Activated naive CD4-positive, alpha-beta T cell treated with anti-CD3 and anti-CD28 coated beads for 36 hours (primary cell): ENCODE data around the gene DAPL1. TPM values are rescaled to one million over a fixed set of nuclear protein-coding genes. Genes with fewer than 3 reads are reported as not detected.

Experiments used
- CTCF ChIA-PET: fragments of 350-600 bp; sonication (Branson Sonifier 250); formaldehyde crosslinking; loops from one replicate; lab custom pipeline; 2021; ENCODE audit warnings: antibody characterized with exemption; lab: Charles Lee
- DNase-seq: peaks from one replicate; pipeline ENCODE4 v3.0.0-alpha.2; 2020
- H3K27ac Mint-ChIP-seq: one replicate; pipeline ENCODE4 v1.8.0; 2021; ENCODE audit warnings: mild to moderate bottlenecking, mixed read lengths
- H3K27me3 Mint-ChIP-seq: one replicate; pipeline ENCODE4 v1.8.0; 2021; ENCODE audit warnings: low read depth, mixed read lengths
- H3K36me3 Mint-ChIP-seq: one replicate; pipeline ENCODE4 v1.8.0; 2021; ENCODE audit warnings: low read depth, mixed read lengths
- H3K4me1 Mint-ChIP-seq: one replicate; pipeline ENCODE4 v1.8.0; 2021; ENCODE audit warnings: low read depth, mixed read lengths
- H3K4me3 Mint-ChIP-seq: one replicate; pipeline ENCODE4 v1.8.0; 2021; ENCODE audit warnings: mild to moderate bottlenecking, moderate library complexity, mixed read lengths
- H3K9me3 Mint-ChIP-seq: one replicate; pipeline ENCODE4 v1.8.0; 2021; ENCODE audit warnings: mixed read lengths
- intact Hi-C: fragments of 100-400 bp; cut with micrococcal nuclease; formaldehyde crosslinking; loops from one replicate; pipeline ENCODE4 v1.15.1; 2023
- total RNA-seq, 2 experiments: library from RNA; stranded (reverse); gene quantifications; one replicate each; pipeline ENCODE4 v1.2.3, GENCODE V29; 2021

DAPL1 gene
- total RNA-seq, 2 experiments from 2014 or later: not detected

DNA sequence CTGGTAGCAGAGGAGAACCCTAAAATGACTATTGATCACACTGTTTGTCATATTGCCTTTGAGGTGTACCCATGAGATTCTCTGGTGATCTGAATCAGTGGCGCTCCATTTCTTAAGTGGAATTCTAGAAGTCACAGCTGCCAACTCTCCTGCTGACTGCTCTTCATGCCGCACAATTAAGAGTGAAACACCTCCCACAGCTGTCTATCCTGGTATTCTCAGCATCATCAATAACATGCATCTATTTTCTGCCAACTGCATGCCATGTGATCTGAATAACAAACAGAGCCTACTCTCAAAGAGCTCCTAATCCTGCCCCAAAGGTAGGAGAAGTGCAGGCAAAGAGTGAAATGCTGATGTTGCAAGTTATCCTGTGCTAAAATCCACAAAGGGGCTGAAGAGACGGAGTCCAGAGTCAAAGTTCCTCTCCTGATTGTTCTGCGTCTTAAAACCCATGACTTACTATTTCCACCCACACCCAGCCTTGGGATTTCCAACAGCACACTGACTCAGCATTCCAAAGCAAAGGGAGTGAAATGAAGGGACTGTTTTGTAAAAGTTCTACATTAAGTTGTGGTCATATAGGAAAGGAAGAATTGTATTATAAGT, 13.7 kb upstream of the DAPL1 start:
- H3K27ac Mint-ChIP-seq: no peak overlapping the region
- H3K4me1 Mint-ChIP-seq: no peaks in the 10 kb centered on the region
- H3K4me3 Mint-ChIP-seq: no peak overlapping the region
- H3K9me3 Mint-ChIP-seq: no peaks in the 10 kb centered on the region
- H3K36me3 Mint-ChIP-seq: no peaks in the 10 kb centered on the region
- intact Hi-C loops: no loop called here
- no peak for DNase-seq
- CTCF ChIA-PET: interaction anchor here (0.6 kb wide), 1 partner anchor 18 kb away, joined by 3 read pairs; no protein-coding TSS in a partner anchor
- peaks cover 11% of the 10 kb centered on the region for H3K27me3 Mint-ChIP-seq

- no peak overlapping the region for H3K4me3 Mint-ChIP-seq
- no peak overlapping the region for H3K27ac Mint-ChIP-seq
- peaks cover 11% of the 10 kb centered on the region for H3K27me3 Mint-ChIP-seq
- no peaks in the 10 kb centered on the region for H3K4me1 Mint-ChIP-seq
- intact Hi-C loops: no loop called here
- H3K9me3 Mint-ChIP-seq: no peaks in the 10 kb centered on the region
- CTCF ChIA-PET: interaction anchor here (0.6 kb wide), 1 partner anchor 28 kb away, joined by 3 read pairs; no protein-coding TSS in a partner anchor
- no peak for DNase-seq
- H3K36me3 Mint-ChIP-seq: no peaks in the 10 kb centered on the region
Measured at GRCh38 chr2:158782136-158782535, 13.0 kb upstream of the DAPL1 start.

DNA sequence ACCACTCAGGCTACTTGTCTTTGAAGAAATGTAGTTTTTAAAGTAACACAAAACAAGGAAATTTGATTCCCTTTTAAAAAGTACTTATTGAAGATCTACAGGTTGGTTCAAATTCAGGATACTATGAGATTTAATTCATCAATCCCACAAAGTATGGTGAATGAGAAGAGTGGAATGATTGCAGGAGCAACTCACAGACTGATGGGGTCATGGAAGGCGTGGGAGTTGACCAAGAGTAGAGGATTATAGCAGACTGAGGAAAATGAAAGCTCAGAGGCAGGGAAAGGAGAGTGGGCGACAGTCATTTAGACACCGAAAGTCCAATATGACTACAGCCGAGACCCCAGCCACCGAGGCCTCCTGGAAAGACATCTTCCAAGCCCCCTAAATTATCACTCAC, 12.5 kb upstream of the DAPL1 start:
- Mint-ChIP-seq H3K9me3 (no peaks in the 10 kb centered on the region), H3K4me1 (no peaks in the 10 kb centered on the region), H3K27me3 (peaks cover 11% of the 10 kb centered on the region), H3K27ac (no peak overlapping the region), H3K4me3 (no peak overlapping the region), H3K36me3 (no peaks in the 10 kb centered on the region)
- DNase-seq: no peak
- CTCF ChIA-PET: interaction anchor here (0.6 kb wide), 1 partner anchor 28 kb away, joined by 3 read pairs; no protein-coding TSS in a partner anchor
- intact Hi-C loops: no loop called here

DNA sequence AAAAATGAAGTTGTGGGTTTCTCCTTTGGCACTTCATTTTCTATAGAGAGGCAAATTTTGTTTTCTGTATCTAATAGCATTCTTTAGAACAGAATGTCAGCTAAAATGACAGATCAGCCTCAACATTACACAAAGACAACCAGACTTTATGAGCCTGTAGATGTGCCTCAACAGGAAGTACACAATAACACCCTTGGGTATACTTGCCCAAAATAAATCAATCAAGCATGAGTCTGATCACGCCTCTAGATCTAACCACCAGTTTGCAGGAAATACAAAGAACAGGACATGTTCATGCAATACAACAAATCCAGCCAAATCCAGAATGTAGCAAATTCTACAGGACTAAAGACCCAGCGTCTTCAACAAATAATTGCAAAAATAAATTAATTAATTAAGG, 11.2 kb upstream of the DAPL1 start:
- CTCF ChIA-PET: no interaction called here
- Mint-ChIP-seq H3K4me3 (no peak overlapping the region), H3K9me3 (no peaks in the 10 kb centered on the region), H3K27me3 (peaks cover 11% of the 10 kb centered on the region), H3K4me1 (no peaks in the 10 kb centered on the region), H3K27ac (no peak overlapping the region), H3K36me3 (no peaks in the 10 kb centered on the region)
- intact Hi-C loops: no loop called here
- no peak for DNase-seq

DNA sequence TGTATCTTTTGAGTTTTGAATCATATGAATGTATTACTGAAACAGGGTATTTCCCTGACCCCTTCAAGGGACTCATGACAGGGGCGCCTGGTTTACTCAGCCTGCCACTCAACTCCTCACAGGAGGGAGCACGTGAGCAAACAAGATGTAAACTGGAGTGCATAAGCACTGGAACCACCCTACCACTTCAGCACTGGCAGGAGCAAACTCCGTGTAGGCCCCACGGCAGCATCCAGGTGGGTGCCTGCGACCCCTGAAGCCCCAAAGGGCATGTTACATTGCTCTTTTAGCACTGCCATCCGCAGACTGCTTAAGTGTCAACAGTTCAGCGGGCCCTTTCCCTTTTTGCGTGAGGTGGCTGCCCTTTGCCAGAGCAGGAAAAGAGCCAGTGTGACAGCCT, 8.2 kb upstream of the DAPL1 start:
- Mint-ChIP-seq H3K4me1 (no peaks in the 10 kb centered on the region), H3K36me3 (no peaks in the 10 kb centered on the region), H3K27ac (no peak overlapping the region), H3K27me3 (peaks cover 11% of the 10 kb centered on the region), H3K9me3 (no peaks in the 10 kb centered on the region), H3K4me3 (no peak overlapping the region)
- DNase-seq: no peak
- CTCF ChIA-PET: no interaction called here
- intact Hi-C loops: no loop called here

GRCh38 chr2:158788951-158789350, 6.2 kb upstream of the DAPL1 start:
- no peaks in the 10 kb centered on the region for H3K4me1 Mint-ChIP-seq
- no peaks in the 10 kb centered on the region for H3K9me3 Mint-ChIP-seq
- H3K36me3 Mint-ChIP-seq: no peaks in the 10 kb centered on the region
- no peak overlapping the region for H3K4me3 Mint-ChIP-seq
- H3K27me3 Mint-ChIP-seq: peaks cover 8% of the 10 kb centered on the region
- CTCF ChIA-PET: no interaction called here
- no peak overlapping the region for H3K27ac Mint-ChIP-seq
- intact Hi-C loops: no loop called here
- DNase-seq: no peak

DNA sequence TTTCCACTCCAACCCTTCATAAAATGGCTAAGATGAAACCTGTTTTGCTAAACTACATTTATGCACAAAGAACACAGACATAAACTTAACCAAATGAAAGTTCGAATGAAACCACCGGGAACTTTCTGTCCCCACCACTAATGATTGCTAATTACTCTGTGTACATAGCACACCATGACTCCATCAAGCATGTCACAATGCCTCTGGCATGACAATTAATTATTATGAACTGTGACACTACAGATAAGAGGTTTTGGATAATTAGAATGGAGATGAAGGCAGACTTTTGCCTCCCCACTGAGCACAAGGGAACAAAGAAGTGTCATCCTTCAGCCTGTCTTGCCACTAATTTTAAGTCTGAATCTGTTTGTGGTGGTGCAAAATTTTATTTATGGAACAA, 1.5 kb downstream of the DAPL1 start:
- peaks cover 3% of the 10 kb centered on the region for H3K4me1 Mint-ChIP-seq
- no peak overlapping the region for H3K27ac Mint-ChIP-seq
- CTCF ChIA-PET: interaction anchor here (1.1 kb wide), 1 partner anchor 617 kb away, joined by 3 read pairs; no protein-coding TSS in a partner anchor
- peaks cover 15% of the 10 kb centered on the region for H3K27me3 Mint-ChIP-seq
- no peaks in the 10 kb centered on the region for H3K9me3 Mint-ChIP-seq
- H3K4me3 Mint-ChIP-seq: no peak overlapping the region
- DNase-seq: no peak
- intact Hi-C loops: no loop called here
- no peaks in the 10 kb centered on the region for H3K36me3 Mint-ChIP-seq

- Mint-ChIP-seq H3K4me3 (no peak overlapping the region), H3K9me3 (no peaks in the 10 kb centered on the region), H3K36me3 (no peaks in the 10 kb centered on the region), H3K4me1 (peaks cover 3% of the 10 kb centered on the region), H3K27ac (no peak overlapping the region), H3K27me3 (peaks cover 15% of the 10 kb centered on the region)
- CTCF ChIA-PET: no interaction called here
- DNase-seq: no peak
- intact Hi-C loops: no loop called here
Measured at GRCh38 chr2:158797963-158798700, 3.0 kb downstream of the DAPL1 start.

DNA sequence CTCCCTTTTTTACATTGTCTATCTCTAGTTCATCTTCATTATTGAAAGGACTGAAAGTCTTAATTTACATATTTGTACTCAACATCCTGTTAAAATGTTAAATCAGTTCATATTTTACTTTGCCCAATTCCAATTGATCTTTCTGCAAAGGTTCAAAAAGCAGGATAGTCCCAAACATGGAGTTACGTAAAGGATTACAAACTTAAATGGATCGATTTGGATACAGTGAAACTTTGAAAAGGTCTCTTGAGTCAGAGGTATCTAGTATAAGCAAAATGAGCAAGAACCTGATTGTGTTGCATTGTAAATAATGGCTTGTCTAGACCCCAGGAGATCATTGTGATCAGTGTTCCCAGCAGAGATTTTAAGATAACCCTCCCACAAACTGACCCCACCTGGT, 4.1 kb downstream of the DAPL1 start:
- Mint-ChIP-seq H3K36me3 (no peaks in the 10 kb centered on the region), H3K4me1 (peaks cover 3% of the 10 kb centered on the region), H3K27ac (no peak overlapping the region), H3K9me3 (no peaks in the 10 kb centered on the region), H3K4me3 (no peak overlapping the region), H3K27me3 (peaks cover 13% of the 10 kb centered on the region)
- CTCF ChIA-PET: no interaction called here
- no peak for DNase-seq
- intact Hi-C loops: no loop called here

GRCh38 chr2:158803506-158803905, 8.4 kb downstream of the DAPL1 start:
- H3K4me1 Mint-ChIP-seq: no peaks in the 10 kb centered on the region
- intact Hi-C loops: no loop called here
- H3K27me3 Mint-ChIP-seq: peaks cover 3% of the 10 kb centered on the region
- CTCF ChIA-PET: no interaction called here
- H3K36me3 Mint-ChIP-seq: no peaks in the 10 kb centered on the region
- no peak overlapping the region for H3K27ac Mint-ChIP-seq
- no peaks in the 10 kb centered on the region for H3K9me3 Mint-ChIP-seq
- no peak for DNase-seq
- H3K4me3 Mint-ChIP-seq: no peak overlapping the region

GRCh38 chr2:158805255-158805654, 10.1 kb downstream of the DAPL1 start:
- intact Hi-C loops: no loop called here
- no peaks in the 10 kb centered on the region for H3K4me1 Mint-ChIP-seq
- H3K27me3 Mint-ChIP-seq: no peaks in the 10 kb centered on the region
- no peak overlapping the region for H3K4me3 Mint-ChIP-seq
- no peaks in the 10 kb centered on the region for H3K9me3 Mint-ChIP-seq
- no peaks in the 10 kb centered on the region for H3K36me3 Mint-ChIP-seq
- no peak overlapping the region for H3K27ac Mint-ChIP-seq
- CTCF ChIA-PET: no interaction called here
- no peak for DNase-seq

DNA sequence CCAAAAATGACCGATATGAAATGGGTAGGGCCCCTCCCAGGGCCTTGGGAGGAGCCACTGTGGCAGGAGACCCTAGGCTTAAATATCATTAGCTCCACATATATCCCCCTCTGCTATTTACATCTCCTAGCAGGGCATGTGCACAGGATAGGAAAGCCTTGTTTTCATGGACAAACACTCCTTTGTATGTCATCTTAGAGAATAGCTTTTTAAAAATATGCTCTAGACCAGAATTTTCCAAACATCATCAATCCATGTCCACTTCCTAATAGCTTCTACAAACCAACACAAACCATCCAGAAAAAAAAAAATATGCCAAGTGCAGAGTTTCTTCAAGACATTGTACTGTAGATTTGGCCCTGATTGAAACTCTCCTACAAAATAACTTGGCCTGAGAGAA, 10.8 kb downstream of the DAPL1 start:
- Mint-ChIP-seq H3K36me3 (no peaks in the 10 kb centered on the region), H3K9me3 (no peaks in the 10 kb centered on the region), H3K4me3 (no peak overlapping the region), H3K27me3 (peaks cover 2% of the 10 kb centered on the region), H3K4me1 (no peaks in the 10 kb centered on the region), H3K27ac (no peak overlapping the region)
- DNase-seq: no peak
- intact Hi-C loops: no loop called here
- CTCF ChIA-PET: no interaction called here

DNA sequence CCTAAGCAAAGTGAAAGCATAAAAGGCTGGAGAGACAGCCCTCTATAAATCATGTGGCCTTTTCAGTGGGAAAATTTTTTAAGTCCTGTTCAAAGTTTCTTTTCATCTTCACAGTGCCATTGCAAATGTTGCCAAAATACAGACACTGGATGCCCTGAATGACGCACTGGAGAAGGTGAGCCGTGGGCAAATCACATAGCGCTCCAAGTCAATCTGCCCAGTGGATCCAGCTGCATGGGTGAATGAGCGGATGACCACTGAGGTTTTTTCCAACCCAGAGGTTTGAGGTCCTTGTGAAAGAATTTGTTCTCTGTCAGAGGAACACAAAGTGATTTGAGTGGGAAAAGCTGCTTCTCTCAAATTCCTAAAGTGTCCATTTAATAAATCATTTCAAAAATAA, 11.8 kb downstream of the DAPL1 start:
- no peak overlapping the region for H3K4me3 Mint-ChIP-seq
- no peaks in the 10 kb centered on the region for H3K9me3 Mint-ChIP-seq
- CTCF ChIA-PET: no interaction called here
- H3K4me1 Mint-ChIP-seq: no peaks in the 10 kb centered on the region
- DNase-seq: no peak
- no peak overlapping the region for H3K27ac Mint-ChIP-seq
- H3K36me3 Mint-ChIP-seq: no peaks in the 10 kb centered on the region
- H3K27me3 Mint-ChIP-seq: peaks cover 4% of the 10 kb centered on the region
- intact Hi-C loops: no loop called here
